Parathyroid adenoma (tissue), 2 donors: ENCODE data around the gene LOXL1.

Experiments
- H2AFZ ChIP-seq: fragments of 300-600 bp; sonication (generic); one replicate; pipeline ENCODE4 v1.7.0; 2017; ENCODE audit warnings: antibody characterized with exemption, mild to moderate bottlenecking
- H3K27ac ChIP-seq: fragments of 300-600 bp; sonication (generic); one replicate; pipeline ENCODE4 v1.7.0; 2017
- H3K27me3 ChIP-seq: fragments of 300-600 bp; sonication (generic); one replicate; pipeline ENCODE4 v1.7.0; 2017; ENCODE audit warnings: low read length; ENCODE audit not compliant: control insufficient read depth, insufficient read depth
- H3K36me3 ChIP-seq: fragments of 300-600 bp; sonication (generic); one replicate; pipeline ENCODE4 v1.7.0; 2017; ENCODE audit warnings: low read length; ENCODE audit not compliant: control insufficient read depth, insufficient read depth
- H3K4me1 ChIP-seq: fragments of 300-600 bp; sonication (generic); one replicate; pipeline ENCODE4 v1.7.0; 2017; ENCODE audit warnings: control low read depth
- H3K4me2 ChIP-seq: fragments of 300-600 bp; sonication (generic); one replicate; pipeline ENCODE4 v1.7.0; 2017; ENCODE audit warnings: low read length
- H3K4me3 ChIP-seq: fragments of 300-600 bp; sonication (generic); one replicate; pipeline ENCODE4 v1.7.0; 2017; ENCODE audit warnings: low read depth, low read length
- H3K79me2 ChIP-seq: fragments of 300-600 bp; sonication (generic); one replicate; pipeline ENCODE4 v1.7.0; 2017; ENCODE audit warnings: control low read depth
- H3K9ac ChIP-seq: fragments of 300-600 bp; sonication (generic); one replicate; pipeline ENCODE4 v1.7.0; 2017; ENCODE audit warnings: mild to moderate bottlenecking
- H3K9me3 ChIP-seq: fragments of 300-600 bp; sonication (generic); one replicate; pipeline ENCODE4 v1.7.0; 2017; ENCODE audit warnings: low read length; ENCODE audit not compliant: control insufficient read depth
- TF ChIP-seq, protein P1 (sequence below): fragments of 300-600 bp; sonication (generic); IDR thresholded peaks from one replicate; pipeline ENCODE4 v1.7.0; 2017; ENCODE audit warnings: antibody characterized with exemption, mild to moderate bottlenecking
- donor health status: primary hyperparathyroidism.

The LOXL1 gene

DNA sequence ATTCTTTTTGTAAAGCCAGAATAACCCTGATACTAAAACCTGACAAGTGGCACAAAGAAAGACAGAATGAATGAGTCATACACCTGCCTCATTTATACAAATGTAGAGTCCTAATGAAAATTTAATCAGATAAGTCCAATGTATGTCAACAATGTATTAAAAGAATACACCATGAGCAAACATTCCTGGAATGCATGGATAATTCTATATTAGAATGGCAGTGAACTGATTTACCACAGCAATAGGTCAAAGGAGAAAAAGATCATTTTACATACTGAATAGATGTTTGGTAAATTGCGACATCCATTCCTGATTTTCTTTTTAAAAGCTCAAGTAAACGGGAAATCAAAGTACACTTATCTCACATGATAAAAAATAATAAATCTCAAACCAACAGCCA, 11.2 kb upstream of the LOXL1 start:
- Histone ChIP-seq H3K27ac (no peak overlapping the region), H3K36me3 (no peaks in the 10 kb centered on the region), H3K4me1 (no peaks in the 10 kb centered on the region), H3K27me3 (no peaks in the 10 kb centered on the region), H2AFZ (no peak overlapping the region), H3K4me3 (no peak overlapping the region), H3K9ac (no peak overlapping the region), H3K79me2 (no peaks in the 10 kb centered on the region), H3K9me3 (no peaks in the 10 kb centered on the region), H3K4me2 (no peak overlapping the region)
- TF ChIP-seq, protein P1, sequence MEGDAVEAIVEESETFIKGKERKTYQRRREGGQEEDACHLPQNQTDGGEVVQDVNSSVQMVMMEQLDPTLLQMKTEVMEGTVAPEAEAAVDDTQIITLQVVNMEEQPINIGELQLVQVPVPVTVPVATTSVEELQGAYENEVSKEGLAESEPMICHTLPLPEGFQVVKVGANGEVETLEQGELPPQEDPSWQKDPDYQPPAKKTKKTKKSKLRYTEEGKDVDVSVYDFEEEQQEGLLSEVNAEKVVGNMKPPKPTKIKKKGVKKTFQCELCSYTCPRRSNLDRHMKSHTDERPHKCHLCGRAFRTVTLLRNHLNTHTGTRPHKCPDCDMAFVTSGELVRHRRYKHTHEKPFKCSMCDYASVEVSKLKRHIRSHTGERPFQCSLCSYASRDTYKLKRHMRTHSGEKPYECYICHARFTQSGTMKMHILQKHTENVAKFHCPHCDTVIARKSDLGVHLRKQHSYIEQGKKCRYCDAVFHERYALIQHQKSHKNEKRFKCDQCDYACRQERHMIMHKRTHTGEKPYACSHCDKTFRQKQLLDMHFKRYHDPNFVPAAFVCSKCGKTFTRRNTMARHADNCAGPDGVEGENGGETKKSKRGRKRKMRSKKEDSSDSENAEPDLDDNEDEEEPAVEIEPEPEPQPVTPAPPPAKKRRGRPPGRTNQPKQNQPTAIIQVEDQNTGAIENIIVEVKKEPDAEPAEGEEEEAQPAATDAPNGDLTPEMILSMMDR, result no peak

DNA sequence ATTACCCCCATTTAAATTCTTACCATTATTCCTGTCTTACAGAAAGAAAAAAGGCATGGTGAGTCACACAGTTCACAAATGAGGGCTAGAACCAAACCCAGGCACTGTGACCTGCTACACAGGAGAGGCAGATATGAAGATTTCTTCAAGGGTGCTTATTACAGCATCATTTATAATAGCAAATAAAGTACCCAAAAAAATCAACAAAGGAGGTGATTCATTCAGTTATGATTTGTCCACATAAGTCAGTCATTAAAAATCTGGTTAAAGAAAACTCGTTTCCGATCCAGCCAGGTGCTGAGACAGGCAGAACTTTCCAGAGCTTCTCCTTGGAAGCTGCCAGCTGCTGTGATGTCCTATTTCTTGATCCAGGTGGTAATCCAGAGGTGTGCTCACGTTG, 7.5 kb upstream of the LOXL1 start:
- no peak overlapping the region for H3K27ac ChIP-seq
- no peaks in the 10 kb centered on the region for H3K36me3 ChIP-seq
- no peaks in the 10 kb centered on the region for H3K79me2 ChIP-seq
- H3K4me3 ChIP-seq, result no peak overlapping the region
- H3K9ac ChIP-seq, result no peak overlapping the region
- TF ChIP-seq, protein P1, result no peak
- H3K27me3 ChIP-seq, result no peaks in the 10 kb centered on the region
- H3K4me1 ChIP-seq, result peaks cover 11% of the 10 kb centered on the region
- H2AFZ ChIP-seq, result no peak overlapping the region
- H3K4me2 ChIP-seq, result no peak overlapping the region
- no peaks in the 10 kb centered on the region for H3K9me3 ChIP-seq

DNA sequence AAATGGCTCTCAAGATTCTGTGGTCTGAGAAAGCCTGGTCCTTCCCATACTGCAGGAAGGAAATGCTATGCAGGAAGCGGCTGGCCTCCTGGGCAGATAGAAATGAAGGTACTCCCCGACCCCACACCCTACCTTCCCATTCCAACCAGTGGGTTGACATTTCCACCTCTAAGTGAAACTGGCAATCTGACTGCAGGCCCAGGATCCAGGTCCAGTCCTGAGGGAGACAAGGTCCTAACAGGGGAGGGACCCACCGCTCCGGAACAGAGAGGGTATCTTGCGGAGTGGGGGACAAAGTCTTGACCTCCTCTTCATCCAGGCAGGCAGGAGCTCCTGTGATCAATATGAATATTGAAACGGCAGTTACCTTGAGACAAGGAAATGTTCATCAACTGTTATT, 6.6 kb upstream of the LOXL1 start:
- peaks cover 20% of the 10 kb centered on the region for H3K4me1 ChIP-seq
- H3K9ac ChIP-seq, result no peak overlapping the region
- TF ChIP-seq, protein P1, result no peak

DNA sequence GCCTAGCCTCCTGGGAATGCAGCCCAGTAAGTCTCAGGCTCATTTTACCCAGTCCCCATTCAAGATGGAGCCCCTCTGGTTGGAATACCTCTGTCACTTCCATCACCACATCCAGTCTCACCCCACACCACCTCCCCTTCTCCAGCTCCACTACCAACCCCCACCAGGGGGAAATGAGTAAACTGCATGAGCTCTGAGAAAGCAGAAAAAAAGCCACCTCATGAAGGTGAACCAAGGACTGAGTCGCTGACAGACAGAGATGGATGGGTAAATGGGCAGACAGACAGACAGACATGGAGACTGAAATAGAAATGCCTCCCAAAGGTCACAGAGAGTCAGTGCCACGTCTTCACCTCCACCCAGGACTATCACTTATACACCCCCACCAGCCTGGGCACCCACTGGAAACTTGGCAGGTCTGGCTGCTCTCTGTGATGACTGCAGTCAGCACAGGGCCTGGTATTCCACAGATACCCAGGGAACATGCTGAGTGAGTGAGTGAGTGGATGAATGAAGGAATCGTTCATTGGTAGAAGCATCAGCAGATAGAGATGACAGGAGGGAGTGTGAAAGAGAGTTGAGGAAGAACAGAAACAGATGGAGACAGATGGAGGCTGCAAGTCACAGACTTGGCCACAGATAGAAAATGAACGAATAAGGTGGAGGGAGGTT, 4.9 kb upstream of the LOXL1 start:
- Histone ChIP-seq H3K27ac (no peak overlapping the region), H3K36me3 (no peaks in the 10 kb centered on the region), H3K79me2 (no peaks in the 10 kb centered on the region), H3K4me3 (no peak overlapping the region), H3K27me3 (no peaks in the 10 kb centered on the region), H3K4me2 (no peak overlapping the region), H3K9ac (no peak overlapping the region), H3K9me3 (no peaks in the 10 kb centered on the region), H3K4me1 (peaks cover 23% of the 10 kb centered on the region), H2AFZ (no peak overlapping the region)
- TF ChIP-seq, protein P1, result no peak

More for the DNA sequence above, 6.6 kb upstream of the LOXL1 start:
- Histone ChIP-seq H3K4me3 (no peak overlapping the region), H3K27me3 (no peaks in the 10 kb centered on the region), H3K36me3 (no peaks in the 10 kb centered on the region), H3K4me2 (no peak overlapping the region), H3K27ac (no peak overlapping the region), H3K79me2 (no peaks in the 10 kb centered on the region), H3K9me3 (no peaks in the 10 kb centered on the region), H2AFZ (no peak overlapping the region)
